ENCODE measurements around the gene EMILIN2.

- no peak for TF ChIP-seq POLR2A (IDR thresholded peaks at IDR 0.05; ENCODE audit: low read length)
- no peak for TF ChIP-seq CTCF (IDR thresholded peaks at IDR 0.05)
- TF ChIP-seq CHD4 (IDR thresholded peaks at IDR 0.05; ENCODE audit: borderline replicate concordance), result no peak
- TF ChIP-seq NR3C1 (IDR thresholded peaks at IDR 0.05), result no peak
Measured at GRCh38 chr18:2954869-2955645, 108.3 kb downstream of the EMILIN2 start.
